ENCODE data around the gene SMIM9.

- TF ChIP-seq, protein P1, sequence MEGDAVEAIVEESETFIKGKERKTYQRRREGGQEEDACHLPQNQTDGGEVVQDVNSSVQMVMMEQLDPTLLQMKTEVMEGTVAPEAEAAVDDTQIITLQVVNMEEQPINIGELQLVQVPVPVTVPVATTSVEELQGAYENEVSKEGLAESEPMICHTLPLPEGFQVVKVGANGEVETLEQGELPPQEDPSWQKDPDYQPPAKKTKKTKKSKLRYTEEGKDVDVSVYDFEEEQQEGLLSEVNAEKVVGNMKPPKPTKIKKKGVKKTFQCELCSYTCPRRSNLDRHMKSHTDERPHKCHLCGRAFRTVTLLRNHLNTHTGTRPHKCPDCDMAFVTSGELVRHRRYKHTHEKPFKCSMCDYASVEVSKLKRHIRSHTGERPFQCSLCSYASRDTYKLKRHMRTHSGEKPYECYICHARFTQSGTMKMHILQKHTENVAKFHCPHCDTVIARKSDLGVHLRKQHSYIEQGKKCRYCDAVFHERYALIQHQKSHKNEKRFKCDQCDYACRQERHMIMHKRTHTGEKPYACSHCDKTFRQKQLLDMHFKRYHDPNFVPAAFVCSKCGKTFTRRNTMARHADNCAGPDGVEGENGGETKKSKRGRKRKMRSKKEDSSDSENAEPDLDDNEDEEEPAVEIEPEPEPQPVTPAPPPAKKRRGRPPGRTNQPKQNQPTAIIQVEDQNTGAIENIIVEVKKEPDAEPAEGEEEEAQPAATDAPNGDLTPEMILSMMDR (IDR thresholded peaks at IDR 0.05) = no peak
- no peak for TF ChIP-seq ZFX (IDR thresholded peaks at IDR 0.05; ENCODE audit: borderline replicate concordance)
These were observed 39.4 kb downstream of the SMIM9 start for GRCh38 chrX:154795016-154795415.
